Measurements from ENCODE around the gene GAK. TPM values are rescaled to one million over a fixed set of nuclear protein-coding genes. Genes with fewer than 3 reads are reported as not detected.

The GAK gene
- total and polyA plus RNA-seq, 2 donors from 2014 or later, result 92.0 to 124 TPM

- no peak for TF ChIP-seq CTCF (IDR thresholded peaks at IDR 0.05; ENCODE audit: borderline replicate concordance, extremely low read depth, insufficient read depth)
- FAIRE-seq, result no peak
- no peak overlapping the region for H3K9ac ChIP-seq (ENCODE audit: low read length in 3 of 3)
- H3K27me3 ChIP-seq (ENCODE audit: control insufficient read depth, insufficient read depth, low read length), result no peaks in the 10 kb centered on the region
- intact Hi-C loops (cut with DNase I), result no loop called here
- peak in 1 of 5 donors; percentile 80 for DNase-seq
- H3K9me3 ChIP-seq (ENCODE audit: control insufficient read depth in 2 of 3, insufficient read depth in 1 of 3, low read length in 3 of 3), result no peaks in the 10 kb centered on the region
- no peak overlapping the region for H3K27ac ChIP-seq (ENCODE audit: low read depth in 2 of 2, low read length in 2 of 2)
- H3K36me3 ChIP-seq (ENCODE audit: control insufficient read depth in 2 of 3, insufficient read depth in 3 of 3, low read length in 3 of 3), result no peaks in the 10 kb centered on the region
- peaks cover 0 to 6% (median under 1%) of the 10 kb centered on the region in 3 donors for H3K4me1 ChIP-seq (ENCODE audit: control insufficient read depth in 2 of 3, insufficient read depth in 2 of 3, low read depth in 1 of 3, low read length in 3 of 3)
- H3K4me3 ChIP-seq (ENCODE audit: low read length in 3 of 3), result no peak overlapping the region
Observed at GRCh38 chr4:966266-967112, 34.4 kb upstream of the GAK start.

- Histone ChIP-seq H3K27me3 (ENCODE audit: control insufficient read depth, insufficient read depth, low read length) (no peaks in the 10 kb centered on the region), H3K4me1 (ENCODE audit: control insufficient read depth in 2 of 3, insufficient read depth in 2 of 3, low read depth in 1 of 3, low read length in 3 of 3) (peaks cover 0 to 3% (median 0%) of the 10 kb centered on the region in 3 donors), H3K9ac (ENCODE audit: low read length in 3 of 3) (no peak overlapping the region), H3K27ac (ENCODE audit: low read depth in 2 of 2, low read length in 2 of 2) (no peak overlapping the region), H3K4me3 (ENCODE audit: low read length in 3 of 3) (no peak overlapping the region), H3K36me3 (ENCODE audit: control insufficient read depth in 2 of 3, insufficient read depth in 3 of 3, low read length in 3 of 3) (no peaks in the 10 kb centered on the region), H3K9me3 (ENCODE audit: control insufficient read depth in 2 of 3, insufficient read depth in 1 of 3, low read length in 3 of 3) (no peaks in the 10 kb centered on the region)
- no peak for TF ChIP-seq CTCF (IDR thresholded peaks at IDR 0.05; ENCODE audit: borderline replicate concordance, extremely low read depth, insufficient read depth)
- no peak for FAIRE-seq
- intact Hi-C loops (cut with DNase I), result no loop called here
- peak in 1 of 5 donors; percentile 68 for DNase-seq
Observed at GRCh38 chr4:965766-966134, 33.6 kb upstream of the GAK start.

GRCh38 chr4:965048-965765 is 33.1 kb upstream of the GAK start:
- FAIRE-seq (no peak), DNase-seq (peak in 1 of 5 donors; percentile 68)
- H3K4me1 ChIP-seq (ENCODE audit: control insufficient read depth in 2 of 3, insufficient read depth in 2 of 3, low read depth in 1 of 3, low read length in 3 of 3), result peaks cover 0 to 3% (median 0%) of the 10 kb centered on the region in 3 donors
- no peak for TF ChIP-seq CTCF (IDR thresholded peaks at IDR 0.05; ENCODE audit: borderline replicate concordance, extremely low read depth, insufficient read depth)
- no peaks in the 10 kb centered on the region for H3K27me3 ChIP-seq (ENCODE audit: control insufficient read depth, insufficient read depth, low read length)
- H3K9me3 ChIP-seq (ENCODE audit: control insufficient read depth in 2 of 3, insufficient read depth in 1 of 3, low read length in 3 of 3), result no peaks in the 10 kb centered on the region
- H3K27ac ChIP-seq (ENCODE audit: low read depth in 2 of 2, low read length in 2 of 2), result no peak overlapping the region
- no peaks in the 10 kb centered on the region for H3K36me3 ChIP-seq (ENCODE audit: control insufficient read depth in 2 of 3, insufficient read depth in 3 of 3, low read length in 3 of 3)
- no peak overlapping the region for H3K4me3 ChIP-seq (ENCODE audit: low read length in 3 of 3)
- intact Hi-C loops (cut with DNase I), result no loop called here
- no peak overlapping the region for H3K9ac ChIP-seq (ENCODE audit: low read length in 3 of 3)
